H1 (cell line): Measurements from ENCODE around the gene BLCAP. TPM values are rescaled to one million over a fixed set of nuclear protein-coding genes. Genes with fewer than 3 reads are reported as not detected.

ENCODE experiments used
- BCL11A ChIP-seq, 2 experiments: IDR thresholded peaks; one replicate each; pipeline ENCODE4 v1.6.1; 2011; ENCODE audit warnings: low read depth in 2 of 2, low read length in 2 of 2, mild to moderate bottlenecking in 2 of 2
- EZH2 ChIP-seq: fragments of 200-600 bp; sonication (generic); IDR thresholded peaks from 2 replicates; pipeline ENCODE4 v1.7.1; 2012; ENCODE audit warnings: low read depth, mild to moderate bottlenecking, moderate library complexity, low read length, inconsistent platforms; ENCODE audit not compliant: severe bottlenecking
- KDM4A ChIP-seq: IDR thresholded peaks from one replicate; pipeline ENCODE4 v1.7.1; 2012; ENCODE audit warnings: low read depth, mild to moderate bottlenecking, moderate library complexity, low read length, inconsistent platforms; ENCODE audit not compliant: severe bottlenecking
- YY1 ChIP-seq: IDR thresholded peaks from 2 replicates; pipeline ENCODE4 v1.6.1; 2011; ENCODE audit warnings: low read depth, mild to moderate bottlenecking, low read length
- polyA plus RNA-seq, 7 experiments: library from polyadenylated mRNA; depleted of rRNA in 3 of 7; stranded (reverse) in 5 of 7; unstranded in 2 of 7; fragments of >200 nt in 5 of 7; fragments of 200-250 nt in 2 of 7; gene quantifications; 1 replicate in 5 of 7; 2 replicates in 1 of 7; 4 replicates in 1 of 7; pipeline versions ENCODE4 v1.2.1 to v1.2.3, GENCODE V29; 2011 to 2013; ENCODE audit warnings: missing spikeins in 2 of 7, mixed read lengths in 2 of 7
- total RNA-seq: library from RNA; stranded (reverse); fragmentation: NEBNext Ultra II Directional; extraction: Animal tissue kit (Norgen Biotek cat#: 25700); gene quantifications from 2 replicates; pipeline ENCODE4 v1.2.1, GENCODE V29; 2021

BLCAP gene
- total and polyA plus RNA-seq, 2 of the 8 experiments (the other 6 are each of a cell fraction or from before 2014, with no cell fraction given) = 60.3 to 72.2 TPM

DNA sequence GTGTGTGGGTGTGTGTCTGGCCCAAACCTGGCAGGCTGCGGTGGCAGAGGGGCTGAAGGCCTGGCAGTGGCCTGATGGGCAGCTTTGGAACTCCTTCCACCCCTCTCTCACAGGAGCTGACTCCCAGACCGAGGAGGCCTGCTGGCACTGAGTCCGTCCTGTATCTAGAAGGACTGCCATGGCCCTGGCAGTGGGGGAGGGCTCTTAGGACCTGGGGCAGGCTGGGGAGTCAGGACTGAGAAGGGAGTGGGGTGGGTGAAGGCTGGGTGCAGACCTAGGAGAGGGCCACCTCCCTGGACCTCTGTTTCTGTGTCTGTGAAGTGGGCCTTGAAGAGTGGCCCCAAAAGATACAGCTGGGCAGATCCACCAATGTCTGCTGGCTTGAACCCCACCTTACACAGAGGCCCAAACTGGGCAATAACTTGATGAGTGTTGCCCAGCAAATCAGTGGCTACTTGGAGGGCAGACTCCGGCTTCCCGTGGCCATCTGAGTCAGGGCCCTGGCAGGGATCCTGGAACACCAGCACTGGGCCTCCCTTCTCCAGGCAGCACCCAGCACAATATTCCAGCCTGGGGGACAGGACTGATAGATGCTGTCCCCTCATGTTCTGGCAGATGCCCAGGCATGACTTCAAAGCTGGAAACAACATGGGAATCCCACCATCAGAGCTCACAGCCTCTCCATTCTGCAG is 46.7 kb upstream of the BLCAP start (continued):
- TF ChIP-seq YY1 = no peak
- no peak for TF ChIP-seq BCL11A (IDR thresholded peaks at IDR 0.05; ENCODE audit: low read depth in 2 of 2, low read length in 2 of 2)
- no peak for TF ChIP-seq KDM4A
- TF ChIP-seq EZH2 = no peak
